ENCODE data around the gene EHBP1.

Gene EHBP1

GRCh38 chr2:62895632-62896009 is 190.1 kb downstream of the EHBP1 start:
- DNase-seq (ENCODE audit: insufficient read length, low spot score) (no peak), FAIRE-seq (no peak)
- TF ChIP-seq CTCF (IDR thresholded peaks at IDR 0.05; ENCODE audit: insufficient read depth, missing control alignments): no peak

- FAIRE-seq: no peak
- TF ChIP-seq CTCF (IDR thresholded peaks at IDR 0.05; ENCODE audit: insufficient read depth, missing control alignments): no peak
- DNase-seq (ENCODE audit: insufficient read length, low spot score): no peak
These were observed 191.8 kb downstream of the EHBP1 start for GRCh38 chr2:62897187-62897827.

GRCh38 chr2:62904344-62904743 is 198.8 kb downstream of the EHBP1 start:
- DNase-seq (ENCODE audit: insufficient read length, low spot score): no peak
- no peak for FAIRE-seq
- no peak for TF ChIP-seq CTCF (IDR thresholded peaks at IDR 0.05; ENCODE audit: insufficient read depth, missing control alignments)

GRCh38 chr2:62908145-62908544 is 202.6 kb downstream of the EHBP1 start:
- FAIRE-seq (peak; percentile 58), DNase-seq (ENCODE audit: insufficient read length, low spot score) (no peak)
- TF ChIP-seq CTCF (IDR thresholded peaks at IDR 0.05; ENCODE audit: insufficient read depth, missing control alignments): no peak

GRCh38 chr2:62913311-62913710 is 207.8 kb downstream of the EHBP1 start:
- TF ChIP-seq CTCF (IDR thresholded peaks at IDR 0.05; ENCODE audit: insufficient read depth, missing control alignments): no peak
- FAIRE-seq (no peak), DNase-seq (ENCODE audit: insufficient read length, low spot score) (no peak)

GRCh38 chr2:62919041-62919440 is 213.5 kb downstream of the EHBP1 start:
- DNase-seq (ENCODE audit: insufficient read length, low spot score): no peak
- no peak for TF ChIP-seq CTCF (IDR thresholded peaks at IDR 0.05; ENCODE audit: insufficient read depth, missing control alignments)
- no peak for FAIRE-seq

GRCh38 chr2:62920070-62920469 is 214.6 kb downstream of the EHBP1 start:
- TF ChIP-seq CTCF (IDR thresholded peaks at IDR 0.05; ENCODE audit: insufficient read depth, missing control alignments): no peak
- DNase-seq (ENCODE audit: insufficient read length, low spot score) (no peak), FAIRE-seq (no peak)
